Dermis lymphatic vessel endothelial cell (primary cell): ENCODE data around the gene TNFRSF6B. TPM values are rescaled to one million over a fixed set of nuclear protein-coding genes. Genes with fewer than 3 reads are reported as not detected.

ENCODE experiments used
- total RNA-seq: library from RNA; depleted of rRNA; stranded (reverse); fragments of >200 nt; gene quantifications from 2 replicates; pipeline ENCODE4 v1.2.1, GENCODE V29; 2014

The TNFRSF6B gene
- total RNA-seq: 1.3 and 1.8 TPM in 2 replicates

GRCh38 chr20:63696628-63697356 lies at the start of gene TNFRSF6B:
TNFRSF6B (plus strand) TSS chr20:63696652; CDS start chr20:63696768, 116 bp downstream.

GRCh38 chr20:63653041-63653973 lies 43.1 kb upstream of the TNFRSF6B start, which contains the start of gene STMN3:
STMN3 (minus strand) TSS chr20:63653424; CDS start chr20:63653345, 79 bp downstream.

GRCh38 chr20:63657937-63658748 lies 38.3 kb upstream of the TNFRSF6B start, which contains the start of gene RTEL1:
RTEL1 (plus strand) TSS chr20:63658312; CDS start chr20:63659403, 1,091 bp downstream.

GRCh38 chr20:63707558-63708300 lies 11.3 kb downstream of the TNFRSF6B start, which contains the start of the genes ARFRP1 and ZGPAT:
ARFRP1 (minus strand) TSS chr20:63707976; CDS start chr20:63707091, 885 bp downstream.
ZGPAT (plus strand) TSS chr20:63708039; CDS start chr20:63708581, 542 bp downstream.

GRCh38 chr20:63735859-63736718 lies 39.6 kb downstream of the TNFRSF6B start, which contains the start of gene LIME1:
LIME1 (plus strand) TSS chr20:63736664; CDS start chr20:63737550, 886 bp downstream.

GRCh38 chr20:63739130-63740069 lies 42.9 kb downstream of the TNFRSF6B start, which contains the start of gene SLC2A4RG:
SLC2A4RG (plus strand) TSS chr20:63739776; CDS start chr20:63739913, 137 bp downstream.

Other genes starting within 250 kb of the TNFRSF6B start
- not detected in 2 replicates for gene KCNQ2, start 224.0 kb upstream of the TNFRSF6B start, total RNA-seq
- 5.8 and 7.9 TPM in 2 replicates for gene EEF1A2, start 197.6 kb upstream of the TNFRSF6B start, total RNA-seq
- gene PPDPF, start 175.9 kb upstream of the TNFRSF6B start, total RNA-seq: 13.2 and 14.0 TPM in 2 replicates
- under 0.01 TPM in 1 of 2 replicates, not detected in the other for gene PTK6, start 159.3 kb upstream of the TNFRSF6B start, total RNA-seq
- gene SRMS, start 148.9 kb upstream of the TNFRSF6B start, total RNA-seq: not detected in 2 replicates
- 1.2 and 2.1 TPM in 2 replicates for gene FNDC11, start 142.5 kb upstream of the TNFRSF6B start, total RNA-seq
- gene HELZ2, start 122.4 kb upstream of the TNFRSF6B start, total RNA-seq: 22.0 and 26.4 TPM in 2 replicates
- gene GMEB2, start 69.6 kb upstream of the TNFRSF6B start, total RNA-seq: 6.0 and 6.9 TPM in 2 replicates
- 0.43 and 0.76 TPM in 2 replicates for gene STMN3, start 43.2 kb upstream of the TNFRSF6B start, total RNA-seq
- gene RTEL1, start 38.3 kb upstream of the TNFRSF6B start, total RNA-seq: 4.7 and 5.6 TPM in 2 replicates
- gene ARFRP1, start 11.3 kb downstream of the TNFRSF6B start, total RNA-seq: 27.6 and 35.8 TPM in 2 replicates
- 14.4 and 14.6 TPM in 2 replicates for gene ZGPAT, start 11.4 kb downstream of the TNFRSF6B start, total RNA-seq
- 0.86 and 0.87 TPM in 2 replicates for gene LIME1, start 40.0 kb downstream of the TNFRSF6B start, total RNA-seq
- gene SLC2A4RG, start 43.1 kb downstream of the TNFRSF6B start, total RNA-seq: 5.5 and 6.4 TPM in 2 replicates
- 78.5 and 87.3 TPM in 2 replicates for gene ZBTB46, start 134.6 kb downstream of the TNFRSF6B start, total RNA-seq
- gene ABHD16B, start 164.8 kb downstream of the TNFRSF6B start, total RNA-seq: not detected in 2 replicates
- 140 and 150 TPM in 2 replicates for gene TPD52L2, start 168.6 kb downstream of the TNFRSF6B start, total RNA-seq
- 79.2 and 82.8 TPM in 2 replicates for gene DNAJC5, start 198.5 kb downstream of the TNFRSF6B start, total RNA-seq